HS-27A (cell line): ENCODE measurements around the gene DSTN.

Experiments
- DNase-seq: peaks from one replicate; pipeline ENCODE4 v3.0.0-alpha.2; 2012; ENCODE audit warnings: low read depth, missing footprints

The DSTN gene

DNA sequence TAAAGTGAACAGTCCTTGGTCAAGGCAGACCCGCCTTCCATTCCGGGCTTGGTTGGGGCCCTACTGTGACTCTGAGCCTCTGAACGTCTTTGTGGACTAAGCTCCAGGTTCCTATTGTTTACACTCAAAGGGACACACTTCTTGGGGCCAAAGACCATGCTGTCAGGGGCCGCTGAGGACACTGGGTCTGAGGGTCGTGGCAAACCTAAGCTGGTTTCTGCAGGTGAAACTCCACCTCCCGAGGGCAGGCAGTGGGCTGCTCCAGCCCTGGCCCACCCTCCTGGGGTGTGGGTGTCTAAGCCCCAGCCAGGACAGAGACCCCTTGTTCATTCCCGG lies 43.1 kb downstream of the DSTN start:
- DNase-seq: no peak

DNA sequence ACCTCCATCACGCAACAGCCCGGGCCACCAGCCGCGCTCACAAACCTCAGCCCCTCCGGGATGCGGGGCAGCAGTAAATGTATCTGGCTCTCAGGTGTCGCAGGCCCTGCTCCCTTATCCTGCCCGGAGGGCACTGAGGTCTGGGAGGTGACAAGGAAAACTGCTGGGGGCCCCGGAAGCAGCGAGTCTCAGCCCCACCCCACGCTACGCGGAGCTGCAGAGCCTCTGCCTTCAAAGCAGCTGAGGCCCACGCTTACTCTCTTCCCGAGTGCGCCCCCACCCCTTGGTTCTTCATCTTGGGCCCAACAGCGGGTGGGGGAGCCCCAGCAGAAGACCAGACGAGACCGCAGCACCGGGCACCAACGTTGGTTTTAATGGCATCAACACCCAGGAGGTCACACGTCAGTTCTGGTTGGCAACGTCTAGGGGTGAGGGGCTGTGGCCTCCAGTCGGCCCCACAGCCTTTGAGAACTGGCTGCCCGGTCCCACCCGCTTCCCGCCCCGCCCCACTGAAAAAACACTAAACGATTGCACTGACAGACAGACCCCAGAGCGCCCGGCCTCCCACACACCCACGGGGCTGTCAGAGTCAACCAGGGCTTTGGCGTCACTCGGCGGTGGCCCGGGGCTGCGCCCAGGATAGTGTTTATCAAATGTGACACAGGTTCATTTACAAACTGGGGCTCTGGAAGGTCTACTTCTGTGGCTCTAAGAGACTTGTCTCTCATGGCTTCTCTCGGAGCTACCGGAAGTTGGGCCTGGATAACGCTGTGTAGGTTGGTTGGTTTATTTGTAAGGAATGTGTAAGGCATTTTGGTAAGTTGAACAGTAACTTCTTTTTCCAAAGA lies 43.7 kb downstream of the DSTN start:
- DNase-seq: no peak

- no peak for DNase-seq
Observed at GRCh38 chr20:17614176-17614811, 44.4 kb downstream of the DSTN start.

DNA sequence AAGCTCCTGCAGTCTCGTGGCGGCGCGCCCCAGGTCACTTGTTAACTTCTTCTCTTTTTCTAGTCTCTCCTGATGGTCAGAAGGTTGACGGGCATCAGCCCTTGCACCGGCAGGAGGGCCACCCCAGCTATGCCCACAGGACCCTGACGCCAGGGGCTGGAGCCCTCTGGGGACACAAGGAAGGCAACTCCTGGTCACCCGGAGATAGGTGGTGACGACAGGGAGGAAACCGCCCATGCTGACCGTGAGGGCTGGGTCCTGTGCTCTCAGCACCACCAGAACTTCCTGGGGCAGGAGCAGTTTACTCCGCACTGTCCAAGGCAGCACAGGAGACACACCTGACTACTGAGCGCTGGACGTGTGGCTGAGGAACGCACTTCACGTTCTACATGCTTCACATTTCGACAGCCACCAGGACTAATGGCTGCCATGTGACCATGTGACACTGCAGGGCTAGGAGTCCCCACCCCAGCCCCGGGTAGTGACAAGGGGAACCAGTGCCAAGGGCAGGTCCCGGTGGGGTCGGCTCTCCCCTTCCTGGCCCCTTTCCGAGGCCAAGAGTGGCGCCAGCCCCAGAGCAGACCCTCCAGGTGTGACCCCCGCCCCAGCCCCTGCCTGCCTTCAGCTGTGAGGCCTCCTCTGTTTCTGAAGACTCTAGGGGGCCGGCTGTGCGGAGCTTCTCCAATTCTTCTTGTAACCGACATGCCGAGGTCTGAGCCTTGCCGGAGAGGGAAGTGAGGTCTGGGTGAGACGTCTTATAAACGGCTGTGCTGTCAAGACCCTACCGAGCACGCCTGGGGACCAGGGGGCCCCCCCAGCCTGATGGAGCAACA lies 45.2 kb downstream of the DSTN start:
- DNase-seq: no peak

GRCh38 chr20:17615645-17616479 lies 46.0 kb downstream of the DSTN start:
- DNase-seq: no peak

- no peak for DNase-seq
Observed at GRCh38 chr20:17616480-17617211, 46.8 kb downstream of the DSTN start.

- no peak for DNase-seq
Observed at GRCh38 chr20:17617212-17617867, 47.5 kb downstream of the DSTN start.

GRCh38 chr20:17617868-17618672 lies 48.2 kb downstream of the DSTN start:
- no peak for DNase-seq

- no peak for DNase-seq
Observed at GRCh38 chr20:17618673-17619013, 48.8 kb downstream of the DSTN start.

DNA sequence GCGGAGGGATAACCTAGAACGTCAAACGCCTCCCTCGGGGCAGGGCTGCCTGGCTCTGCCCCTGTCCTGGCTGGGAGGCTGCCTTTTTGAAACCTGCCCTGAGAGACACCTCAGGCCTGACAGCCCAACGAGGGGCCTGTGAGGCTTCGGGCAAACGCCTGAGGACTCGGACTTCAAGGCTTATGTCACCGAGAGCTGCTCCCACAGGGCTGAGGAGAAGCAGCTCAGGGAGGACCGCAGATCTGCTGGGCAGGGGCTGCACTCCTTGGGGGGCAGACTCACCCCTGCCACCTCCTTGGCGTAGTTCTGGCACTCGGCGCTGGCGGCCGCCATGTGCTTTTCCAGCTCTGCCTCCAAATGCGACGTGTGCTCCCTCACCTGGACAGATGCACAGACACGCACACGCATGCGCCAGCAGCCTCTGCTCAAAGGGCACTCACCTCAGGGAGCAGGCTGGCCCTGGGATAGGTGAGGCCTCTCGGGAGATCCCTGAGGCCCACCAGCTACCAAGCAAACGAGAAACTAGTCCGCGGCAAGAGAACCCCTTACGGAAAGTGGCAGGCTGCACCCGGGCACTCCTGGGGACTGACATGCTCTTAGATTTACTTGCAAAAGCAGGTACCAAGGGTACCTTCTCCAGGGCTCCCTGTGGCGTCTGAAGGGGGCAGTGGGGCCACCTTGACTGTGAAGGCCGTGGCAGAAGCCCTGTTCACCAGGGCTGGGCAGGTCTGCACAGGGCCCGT lies 49.6 kb downstream of the DSTN start:
- DNase-seq: no peak

DNA sequence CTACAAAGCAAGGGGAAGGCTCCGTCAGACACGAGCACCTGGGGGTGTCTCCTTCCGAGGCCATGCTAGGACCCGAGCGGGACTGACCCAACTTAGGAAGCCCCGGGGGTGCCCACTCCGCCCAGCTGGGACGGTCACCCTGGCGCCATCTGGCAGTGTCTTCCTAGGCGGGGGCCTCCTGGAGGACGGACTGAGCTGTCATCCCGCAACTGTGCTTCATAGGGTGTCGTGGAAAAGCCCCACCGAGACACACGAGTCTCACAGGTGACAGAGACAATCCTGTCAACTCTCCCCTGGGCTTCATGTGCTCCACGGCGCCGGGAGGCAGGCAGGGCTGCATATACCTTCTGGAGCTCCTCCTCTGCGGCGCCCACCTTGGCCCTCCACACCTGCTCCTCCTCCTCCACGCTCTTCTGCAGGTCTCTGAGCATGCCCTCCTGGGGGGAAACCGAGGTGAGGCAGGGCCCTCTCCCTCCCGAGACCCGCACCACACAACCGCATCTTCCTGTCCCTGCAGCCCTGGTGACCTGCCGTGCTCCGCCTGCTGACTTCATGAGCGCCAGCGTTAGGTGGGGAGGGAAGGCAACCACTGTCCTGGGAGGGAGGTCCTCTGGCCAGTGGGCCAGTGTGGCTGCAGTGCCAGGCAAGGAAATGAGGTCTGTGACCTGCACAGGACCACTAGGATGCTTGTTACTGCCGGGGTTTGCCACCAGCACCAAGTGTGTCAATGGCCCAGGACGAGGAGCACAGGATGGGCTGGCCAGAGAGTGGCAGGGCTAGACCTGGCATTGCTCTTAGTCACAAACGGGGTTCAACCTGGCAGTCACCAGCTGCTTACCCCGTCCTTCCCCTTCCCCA lies 50.7 kb downstream of the DSTN start:
- DNase-seq: no peak

- no peak for DNase-seq
Observed at GRCh38 chr20:17621229-17621968, 51.5 kb downstream of the DSTN start.

GRCh38 chr20:17622086-17622850 lies 52.4 kb downstream of the DSTN start:
- no peak for DNase-seq

DNA sequence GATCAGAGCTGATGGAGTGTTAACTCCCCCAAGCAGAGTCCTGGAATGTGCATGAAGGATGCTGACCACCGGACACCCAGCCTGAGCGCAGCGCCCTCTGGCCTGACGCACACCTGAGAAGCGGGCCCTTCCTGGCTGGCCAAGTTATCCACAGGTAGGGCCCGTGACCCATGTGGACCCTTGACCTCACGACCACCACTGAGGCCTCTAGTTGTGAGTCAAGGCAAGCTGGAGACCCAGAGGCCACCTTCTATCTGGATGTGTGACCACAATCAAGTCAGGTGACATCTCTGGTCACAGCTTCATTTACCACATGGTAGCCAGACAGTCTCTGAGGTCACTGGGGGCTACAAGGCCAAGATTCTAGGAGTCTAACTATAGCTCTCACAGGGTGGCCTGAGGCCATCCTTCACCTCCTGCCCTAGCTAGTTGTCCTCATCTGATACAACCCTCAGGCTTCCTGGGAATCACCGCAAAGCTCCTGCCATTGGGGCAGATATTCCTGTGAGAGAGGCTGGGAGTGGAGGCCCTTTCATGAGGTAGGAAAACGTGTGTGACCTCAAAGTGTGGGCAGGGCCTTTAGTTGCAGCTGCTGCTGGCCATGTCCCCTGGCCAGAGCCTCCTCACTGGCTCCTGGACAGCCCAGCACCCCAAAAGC lies 53.1 kb downstream of the DSTN start:
- no peak for DNase-seq

- DNase-seq: no peak
Observed at GRCh38 chr20:17624070-17624469, 54.2 kb downstream of the DSTN start.

GRCh38 chr20:17624551-17625245 lies 54.8 kb downstream of the DSTN start:
- DNase-seq: no peak
